CD4-positive, alpha-beta T cell (primary cell): ENCODE measurements around the gene ELOVL5. TPM values are rescaled to one million over a fixed set of nuclear protein-coding genes. Genes with fewer than 3 reads are reported as not detected.
"Not testable (repeated sequence)": the region's sequence is repeated elsewhere in the genome, so short reads cannot be mapped to it uniquely, and the experiment has no call there.

Experiments used
- ATAC-seq: fragments of 200-7000 bp; cut with Tn5 transposase; one replicate; pipeline ENCODE4 v1.10.0; 2022; ENCODE audit warnings: mild to moderate bottlenecking; ENCODE audit not compliant: poor library complexity
- CTCF ChIA-PET: fragments of 350-600 bp; sonication (Branson Sonifier 250); formaldehyde crosslinking; loops from one replicate; lab custom pipeline; 2021; ENCODE audit warnings: antibody characterized with exemption, inconsistent platforms; lab: Charles Lee
- POLR2A ChIA-PET: fragments of 350-600 bp; sonication (Branson Sonifier 250); formaldehyde crosslinking; loops from one replicate; lab custom pipeline; 2021; ENCODE audit warnings: antibody characterized with exemption, inconsistent platforms; lab: Charles Lee
- DNase-seq, 14 experiments: peaks; one replicate each; pipeline ENCODE4 v3.0.0-alpha.2; 2013 to 2020; ENCODE audit warnings: mixed read lengths in 2 of 14
- H3K27ac ChIP-seq, 2 donors: one replicate each; pipeline versions ENCODE4 v1.5.1 to v1.7.0; 2013; ENCODE audit warnings: low read length in 2 of 2, low read depth in 1 of 2, mild to moderate bottlenecking in 1 of 2
- H3K27me3 ChIP-seq, 2 experiments: 1 replicate in 1 of 2; 2 replicates in 1 of 2; pipeline versions ENCODE4 v1.6.1 to v1.7.0; 2013; ENCODE audit warnings: low read length in 2 of 2, control low read depth in 1 of 2, mild to moderate bottlenecking in 1 of 2, moderate library complexity in 1 of 2; ENCODE audit not compliant: insufficient read depth in 2 of 2, control insufficient read depth in 1 of 2
- H3K36me3 ChIP-seq: one replicate; pipeline ENCODE4 v1.6.1; 2013; ENCODE audit warnings: low read length, control low read depth; ENCODE audit not compliant: insufficient read depth
- H3K4me1 ChIP-seq: one replicate; pipeline ENCODE4 v1.6.1; 2013; ENCODE audit warnings: low read length, control low read depth; ENCODE audit not compliant: insufficient read depth
- H3K4me3 ChIP-seq: one replicate; pipeline ENCODE4 v1.5.1; 2013; ENCODE audit warnings: mild to moderate bottlenecking, low read length, moderate library complexity
- H3K9me3 ChIP-seq, 2 experiments: 1 replicate in 1 of 2; 2 replicates in 1 of 2; pipeline versions ENCODE4 v1.6.1 to v1.7.0; 2013; ENCODE audit warnings: low read length in 2 of 2, mild to moderate bottlenecking in 2 of 2, control low read depth in 1 of 2, moderate library complexity in 1 of 2; ENCODE audit not compliant: control insufficient read depth in 1 of 2, insufficient read depth in 1 of 2
- H3K27ac Mint-ChIP-seq: one replicate; pipeline ENCODE4 v1.8.0; 2020; ENCODE audit warnings: mixed read lengths
- H3K27me3 Mint-ChIP-seq: one replicate; pipeline ENCODE4 v1.8.0; 2021; ENCODE audit warnings: mixed read lengths
- H3K36me3 Mint-ChIP-seq: one replicate; pipeline ENCODE4 v1.8.0; 2021; ENCODE audit warnings: low read depth, mixed read lengths
- H3K4me1 Mint-ChIP-seq: one replicate; pipeline ENCODE4 v1.8.0; 2021; ENCODE audit warnings: low read depth, mixed read lengths
- H3K4me3 Mint-ChIP-seq: one replicate; pipeline ENCODE4 v1.8.0; 2020; ENCODE audit warnings: mild to moderate bottlenecking, mixed read lengths
- H3K9me3 Mint-ChIP-seq: one replicate; pipeline ENCODE4 v1.8.0; 2020; ENCODE audit warnings: mixed read lengths
- CTCF ChIP-seq: fragments of 200-600 bp; IDR thresholded peaks from one replicate; pipeline ENCODE4 v1.8.0; 2022; ENCODE audit warnings: antibody characterized with exemption, mild to moderate bottlenecking
- intact Hi-C, 2 experiments: fragments of 100-400 bp; cut with DNase I in 1 of 2; cut with micrococcal nuclease in 1 of 2; formaldehyde crosslinking; loops; one replicate each; pipeline versions ENCODE4 v1.15.1 to v1.9.0; 2023 to 2025; cut with DNase I, micrococcal nuclease
- total RNA-seq, 174 experiments: library from RNA in 2 of 174; stranded (reverse) in 2 of 174; gene quantifications; one replicate each; pipeline ENCODE4 v1.2.3 and lab custom pipeline; 2021 to 2026

ELOVL5 gene
- total RNA-seq, 2 experiments from 2014 or later = 78.0 to 86.8 TPM

GRCh38 chr6:53347250-53347920 is 1.4 kb downstream of the ELOVL5 start:
- TF ChIP-seq CTCF = no peak
- peak overlapping the region; percentile 91 for H3K4me3 ChIP-seq
- intact Hi-C loops = loop anchor here (1.0 to 5.0 kb wide), 6 partner anchors 9 to 200 kb away; partner anchors contain the start of gene GCLC (in 1 of the 2)

GRCh38 chr6:53346049-53346448 is 2.7 kb downstream of the ELOVL5 start:
- H3K36me3 ChIP-seq, ATAC-seq, H3K27me3 Mint-ChIP-seq, H3K27ac ChIP-seq, DNase-seq, H3K27me3 ChIP-seq, H3K9me3 ChIP-seq, H3K4me3 ChIP-seq, H3K9me3 Mint-ChIP-seq: not testable (repeated sequence)
- peaks cover 50% of the 10 kb centered on the region for H3K4me1 ChIP-seq
- ChIA-PET CTCF (interaction anchor here (1.2 to 1.5 kb wide), 2 partner anchors 10 to 50 kb away, joined by 3 read pairs; no protein-coding TSS in a partner anchor), POLR2A (interaction anchor here (4.0 to 5.8 kb wide), 4 partner anchors 9 to 54 kb away, joined by 61 to 116 read pairs (median 75); no protein-coding TSS in a partner anchor)
- Mint-ChIP-seq H3K27ac (peak overlapping the region; percentile 94), H3K4me1 (peaks cover 76% of the 10 kb centered on the region), H3K36me3 (peaks cover 24% of the 10 kb centered on the region), H3K4me3 (peak overlapping the region; percentile 98)
- intact Hi-C loops = loop anchor here (2.0 to 5.0 kb wide), 5 partner anchors 43 to 201 kb away; partner anchors contain the start of gene GCLC (in 1 of the 2)

More at GRCh38 chr6:53347250-53347920, 1.4 kb downstream of the ELOVL5 start:
- Mint-ChIP-seq H3K9me3 (no peaks in the 10 kb centered on the region), H3K36me3 (peaks cover 24% of the 10 kb centered on the region), H3K27me3 (no peaks in the 10 kb centered on the region), H3K27ac (peak overlapping the region; percentile 94), H3K4me1 (peaks cover 63% of the 10 kb centered on the region), H3K4me3 (peak overlapping the region; percentile 98)
- H3K27me3 ChIP-seq = no peaks in the 10 kb centered on the region
- ChIA-PET CTCF (interaction anchor here (0.8 to 2.9 kb wide), 9 partner anchors 9 to 63 kb away, joined by 3 to 8 read pairs (median 6); no protein-coding TSS in a partner anchor), POLR2A (interaction anchor here (0.6 to 5.8 kb wide), 25 partner anchors 8 to 1009 kb away, joined by 3 to 116 read pairs (median 4); no protein-coding TSS in a partner anchor)
- peak in 10 of 14 experiments; percentile 5 to 68 (median 32) for DNase-seq
- H3K27ac ChIP-seq = peak overlapping the region; percentile 91 to 92
- no peaks in the 10 kb centered on the region for H3K9me3 ChIP-seq
- peak; percentile 29 for ATAC-seq
- no peaks in the 10 kb centered on the region for H3K36me3 ChIP-seq
- peaks cover 39% of the 10 kb centered on the region for H3K4me1 ChIP-seq

- peak overlapping the region; percentile 81 for H3K4me3 Mint-ChIP-seq
- H3K9me3 Mint-ChIP-seq = no peaks in the 10 kb centered on the region
- H3K4me1 Mint-ChIP-seq = peaks cover 83% of the 10 kb centered on the region
- no peaks in the 10 kb centered on the region for H3K27me3 ChIP-seq
- H3K36me3 Mint-ChIP-seq = peaks cover 24% of the 10 kb centered on the region
- POLR2A ChIA-PET = interaction anchor here (0.8 to 5.8 kb wide), 8 partner anchors 10 to 157 kb away, joined by 3 to 87 read pairs (median 5); no protein-coding TSS in a partner anchor
- peak overlapping the region in 1 of 2 donors; percentile 3 for H3K27ac ChIP-seq
- intact Hi-C loops = loop anchor here (5.0 kb wide), 4 partner anchors 43 to 202 kb away; partner anchors contain the start of gene GCLC (in 1 of the 2)
- peak overlapping the region; percentile 94 for H3K27ac Mint-ChIP-seq
- H3K9me3 ChIP-seq = no peaks in the 10 kb centered on the region
- CTCF ChIA-PET = interaction anchor here (1.3 to 1.6 kb wide), 4 partner anchors 9 to 66 kb away, joined by 3 to 5 read pairs (median 4); no protein-coding TSS in a partner anchor
- no peaks in the 10 kb centered on the region for H3K27me3 Mint-ChIP-seq
- no peak for TF ChIP-seq CTCF
- peak overlapping the region; percentile 0 for H3K4me3 ChIP-seq
- peaks cover 55% of the 10 kb centered on the region for H3K4me1 ChIP-seq
- DNase-seq = peak in 4 of 14 experiments; percentile 16 to 52 (median 46)
- H3K36me3 ChIP-seq = peaks cover 3% of the 10 kb centered on the region
- no peak for ATAC-seq
Measured at GRCh38 chr6:53344969-53345368, 3.8 kb downstream of the ELOVL5 start.
